Effector CD8-positive, alpha-beta T cell (primary cell): Measurements from ENCODE around the gene ANKRD35.
"Not testable (repeated sequence)": the region's sequence is repeated elsewhere in the genome, so short reads cannot be mapped to it uniquely, and the experiment has no call there.

Experiments used
- DNase-seq: peaks from one replicate; lab custom pipeline; 2025; lab: John Stamatoyannopoulos, UW

Gene ANKRD35

DNA sequence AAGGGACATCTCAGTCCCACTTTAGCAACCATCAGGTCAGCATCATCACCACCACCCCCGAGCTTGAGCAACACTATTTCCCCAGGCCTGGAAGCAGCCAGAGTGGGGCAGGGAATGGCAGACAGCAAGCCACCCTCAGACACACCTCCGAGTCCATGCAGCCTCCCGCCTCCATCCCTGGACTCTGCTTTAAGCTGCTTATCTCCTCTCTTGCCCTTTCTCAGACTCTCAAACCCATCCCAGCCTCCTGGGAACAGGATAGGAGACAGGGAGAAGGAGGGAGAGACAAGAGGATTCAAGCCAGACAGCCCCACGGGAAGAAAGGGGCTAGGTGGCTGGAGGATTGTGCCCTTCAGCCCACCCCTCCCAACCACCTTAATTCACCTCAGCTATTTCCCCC, 28.5 kb downstream of the ANKRD35 start:
- DNase-seq: no peak

GRCh38 chr1:145855426-145855948, 30.2 kb downstream of the ANKRD35 start:
- no peak for DNase-seq

GRCh38 chr1:145849356-145850160, 36.1 kb downstream of the ANKRD35 start:
- no peak for DNase-seq

GRCh38 chr1:145847827-145848226, 37.8 kb downstream of the ANKRD35 start:
- no peak for DNase-seq

DNA sequence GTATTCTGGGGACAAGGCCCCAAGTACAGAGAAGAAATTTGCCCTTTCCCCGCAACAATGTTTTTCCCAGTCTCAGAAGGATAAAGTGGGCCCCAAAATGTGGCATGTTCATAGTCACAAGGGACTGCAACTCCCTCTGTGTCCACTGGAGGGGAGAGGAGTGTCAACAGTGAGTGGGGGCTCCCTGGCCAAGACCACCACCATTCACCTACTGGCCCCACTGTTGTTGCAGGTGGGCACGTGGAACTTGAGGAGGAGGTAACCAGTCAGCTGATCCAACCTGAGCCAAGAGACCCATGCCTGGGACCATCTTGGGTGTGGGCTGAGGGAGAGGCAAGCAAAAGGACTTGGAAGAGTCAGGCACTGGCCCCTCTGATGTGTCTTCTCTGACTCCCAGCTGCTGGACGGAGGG, 39.5 kb downstream of the ANKRD35 start:
- DNase-seq: no peak

GRCh38 chr1:145845514-145846161, 40.0 kb downstream of the ANKRD35 start, which contains the start of gene NUDT17:
TSS of gene NUDT17 (plus strand) at chr1:145845630. CDS start at chr1:145845641, 11 bp downstream.
- DNase-seq: peak; percentile 68

DNA sequence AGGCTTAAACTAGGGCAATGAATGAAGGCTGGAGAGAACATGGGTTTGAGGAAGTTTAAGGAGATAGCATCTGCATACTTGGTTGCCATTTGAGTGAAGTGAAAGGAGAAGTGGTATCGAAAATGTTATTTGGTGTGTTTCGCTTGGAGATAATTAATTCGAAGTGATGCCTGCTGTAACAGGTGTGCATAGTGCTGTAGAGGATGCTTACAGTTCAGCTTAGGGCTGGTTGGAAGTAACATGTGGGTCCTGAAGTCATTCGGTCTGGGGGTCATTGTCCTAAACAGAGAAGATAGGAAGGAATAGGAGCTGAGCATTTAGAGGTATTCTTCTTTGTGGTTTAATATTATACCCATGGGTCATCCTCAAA, 40.5 kb downstream of the ANKRD35 start:
- DNase-seq: no peak

DNA sequence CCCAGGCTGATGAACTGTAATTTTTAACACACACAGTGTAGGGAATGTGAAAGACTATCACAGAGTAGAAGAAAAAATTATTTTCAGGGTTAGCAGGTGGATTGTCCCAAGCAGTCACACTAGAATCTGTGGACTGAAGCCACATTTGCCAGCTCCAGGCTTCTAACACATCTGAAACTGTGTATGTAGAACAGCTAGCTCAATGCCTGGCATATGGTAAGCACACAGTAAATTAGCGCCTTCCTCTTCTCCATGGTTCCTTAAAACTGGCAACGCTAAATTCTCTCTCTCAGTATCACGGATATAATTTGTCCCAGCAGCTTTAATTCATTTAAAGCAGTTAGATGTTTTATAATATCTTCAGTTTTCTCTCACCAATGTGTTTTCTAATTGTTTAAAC, 42.6 kb downstream of the ANKRD35 start:
- DNase-seq: no peak

GRCh38 chr1:145837656-145838055, 48.0 kb downstream of the ANKRD35 start:
- no peak for DNase-seq

- not testable (repeated sequence) for DNase-seq
Measured at GRCh38 chr1:145830810-145831209, 54.9 kb downstream of the ANKRD35 start.

DNA sequence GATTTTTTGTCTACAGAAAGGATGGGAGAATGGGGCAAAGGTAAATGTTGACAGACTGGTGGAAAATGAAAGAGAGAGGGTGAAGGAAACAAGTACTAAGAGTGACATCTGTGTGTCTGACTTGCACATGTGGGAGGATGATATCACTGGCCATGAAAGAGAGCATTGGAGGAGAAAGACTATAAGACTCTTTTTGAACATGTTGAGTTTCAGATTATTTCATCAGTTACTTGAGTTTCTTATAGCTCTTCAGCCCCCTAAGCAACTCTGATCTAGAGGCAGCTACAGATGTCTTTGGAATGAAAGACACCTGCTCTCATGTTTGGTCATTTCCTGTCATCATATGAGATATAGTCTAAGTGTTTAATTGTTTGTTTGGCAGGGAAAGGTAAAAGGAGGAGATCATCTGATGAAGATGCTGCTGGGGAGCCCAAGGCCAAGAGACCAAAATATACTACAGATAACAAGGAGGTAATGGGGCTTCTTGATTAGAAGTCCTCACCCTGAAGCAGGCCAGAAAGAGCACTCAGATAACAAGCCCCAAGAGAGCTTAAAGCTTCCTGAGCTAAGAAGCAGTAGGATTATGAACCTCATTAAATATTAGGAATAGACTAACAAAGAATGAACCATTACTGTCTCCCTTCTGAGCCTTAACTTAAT, 57.2 kb downstream of the ANKRD35 start:
- DNase-seq: no peak

DNA sequence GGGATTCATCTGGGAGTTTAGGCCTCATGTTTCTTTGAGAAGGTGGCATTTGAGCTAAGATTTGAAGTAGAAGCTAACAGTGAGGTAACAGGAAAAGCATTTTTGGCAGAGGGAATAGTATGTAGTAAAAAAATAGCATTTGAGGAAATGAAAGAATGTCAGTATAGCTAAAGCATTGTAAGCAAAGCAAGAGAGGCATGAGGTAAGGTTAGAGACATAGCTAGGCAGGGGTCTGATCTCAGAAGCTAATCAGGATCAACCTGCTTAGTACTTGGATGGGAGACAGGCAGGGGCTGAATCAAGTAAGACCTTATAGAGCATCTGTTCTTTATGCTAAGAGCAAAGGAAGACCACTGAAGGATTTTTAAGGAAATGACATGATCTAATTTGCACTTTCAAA, 57.7 kb downstream of the ANKRD35 start:
- DNase-seq: no peak

- no peak for DNase-seq
Measured at GRCh38 chr1:145826030-145826429, 59.6 kb downstream of the ANKRD35 start.

DNA sequence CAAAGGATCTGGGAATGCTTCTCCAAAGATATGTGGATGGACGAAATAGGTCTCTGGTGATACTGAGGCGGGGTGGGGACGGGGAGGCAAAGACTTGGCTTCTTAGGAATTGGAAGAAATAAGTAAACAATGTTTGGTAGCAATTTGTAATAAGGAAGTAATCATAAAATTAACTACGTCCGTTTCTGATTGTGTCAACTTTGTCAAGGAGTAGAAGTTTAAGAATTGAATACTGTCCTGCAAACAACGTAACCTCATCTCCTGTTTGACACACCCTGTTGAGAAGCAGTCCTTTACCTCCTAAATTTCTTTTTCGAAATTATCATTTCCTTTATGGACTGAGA, 61.2 kb downstream of the ANKRD35 start:
- no peak for DNase-seq

- peak; percentile 69 for DNase-seq
Measured at GRCh38 chr1:145823565-145824498, 61.8 kb downstream of the ANKRD35 start, which contains the start of the genes POLR3C and RNF115. TSS of gene POLR3C (plus strand) at chr1:145824200. CDS start at chr1:145825777, 1,577 bp downstream. TSS of gene RNF115 (minus strand) at chr1:145824095. CDS start at chr1:145823873, 222 bp downstream.

GRCh38 chr1:145822779-145823331, 62.8 kb downstream of the ANKRD35 start:
- not testable (repeated sequence) for DNase-seq

GRCh38 chr1:145818095-145818494, 67.6 kb downstream of the ANKRD35 start:
- not testable (repeated sequence) for DNase-seq
